Left renal pelvis (tissue), 4 donors: ENCODE data around the gene INHBA. TPM values are rescaled to one million over a fixed set of nuclear protein-coding genes. Genes with fewer than 3 reads are reported as not detected.

Source experiments
- DNase-seq, 4 donors: peaks; one replicate each; pipeline ENCODE4 v3.0.0-alpha.2; 2013; ENCODE audit warnings: low read depth in 4 of 4, low spot score in 3 of 4
- polyA plus RNA-seq, 4 donors: library from polyadenylated mRNA; unstranded; fragments of 120-200 nt; gene quantifications; one replicate each; pipeline ENCODE4 v1.2.1, GENCODE V29; 2013; ENCODE audit not compliant: insufficient read length in 4 of 4

Gene INHBA
- polyA plus RNA-seq, 4 donors: 3.9 to 9.1 (median 5.9) TPM

DNA sequence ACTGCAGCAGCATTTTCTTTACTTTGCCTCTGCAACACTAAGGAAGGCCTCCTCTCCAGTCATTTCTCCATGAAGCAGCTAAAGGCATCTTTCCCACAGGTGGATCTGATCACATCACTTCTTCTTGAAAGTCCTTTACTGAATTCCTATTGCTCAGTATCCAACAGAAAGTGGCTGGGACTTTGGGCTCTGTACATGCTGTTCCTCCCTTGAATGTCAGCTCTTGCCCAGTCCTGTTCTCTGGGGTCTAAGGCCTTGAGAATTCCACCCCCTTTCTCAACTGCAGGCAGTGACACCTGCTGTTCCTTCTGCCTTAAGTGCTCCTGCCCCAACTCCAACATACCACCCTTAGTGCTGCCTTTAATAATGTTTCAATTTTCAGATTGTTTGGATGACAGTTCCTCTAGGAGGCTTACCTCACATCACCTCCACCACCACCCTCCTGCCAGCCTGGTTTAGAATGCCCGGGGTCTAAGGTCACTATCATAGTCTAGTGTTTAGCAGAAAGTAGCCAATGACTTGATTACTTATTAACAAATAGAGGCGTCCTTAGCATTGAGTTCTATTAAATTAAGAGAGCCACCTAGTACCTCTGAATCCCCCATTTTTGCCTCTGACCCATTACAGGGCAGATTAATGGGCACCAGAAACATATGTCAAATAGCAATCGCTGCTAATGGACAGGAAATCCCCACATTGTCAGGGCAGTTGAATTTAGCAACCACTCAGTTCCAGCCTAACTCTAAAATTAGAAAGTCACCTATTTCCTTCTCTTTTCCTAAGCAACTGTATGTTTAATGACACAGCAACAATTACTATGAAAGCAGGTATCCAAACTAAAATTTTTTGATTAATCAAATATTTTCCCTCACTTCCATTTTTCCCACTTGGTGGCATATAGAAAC, 11.4 kb downstream of the INHBA start:
- DNase-seq: no peak

- no peak for DNase-seq
Measured at GRCh38 chr7:41689815-41690214, 13.1 kb downstream of the INHBA start.

DNA sequence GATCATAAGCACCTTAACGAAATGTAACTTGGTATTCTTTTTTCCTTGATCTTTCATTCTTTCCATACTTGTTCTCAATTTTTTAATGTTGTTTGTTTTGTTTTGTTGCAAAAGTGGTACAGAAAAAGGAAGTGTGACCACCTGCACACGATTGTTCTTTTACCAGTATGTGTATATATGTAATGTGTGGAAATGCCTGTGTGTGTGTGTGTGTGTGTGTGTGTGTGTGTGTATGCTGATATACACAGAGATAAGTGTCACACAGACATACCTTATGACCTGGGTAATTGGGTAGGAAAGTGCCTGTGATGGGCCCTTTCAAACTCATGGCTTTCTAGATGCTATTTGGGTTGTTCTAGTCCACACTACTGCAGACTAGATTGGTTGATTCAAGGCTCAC, 14.0 kb downstream of the INHBA start:
- no peak for DNase-seq

GRCh38 chr7:41688012-41688625, 14.8 kb downstream of the INHBA start:
- DNase-seq: no peak

GRCh38 chr7:41685684-41686083, 17.2 kb downstream of the INHBA start:
- no peak for DNase-seq

DNA sequence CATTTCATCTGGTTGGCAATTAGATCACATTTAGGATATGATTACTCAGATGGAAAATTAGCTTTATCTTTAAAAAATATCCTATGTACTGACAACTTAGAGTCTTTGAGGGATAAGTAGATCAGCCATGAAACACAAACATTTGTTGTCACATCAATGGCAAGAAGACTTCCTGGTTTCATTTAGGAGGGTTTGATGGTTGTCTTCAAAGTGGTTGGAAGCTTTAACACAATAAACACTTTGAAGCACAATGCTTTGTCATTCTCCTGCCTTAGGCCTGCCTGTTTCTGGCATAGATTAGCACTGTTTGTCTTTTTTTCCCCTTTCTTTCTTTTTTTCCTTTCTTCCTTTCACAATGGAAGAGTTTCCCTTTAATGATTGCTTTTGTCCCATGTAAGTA, 20.5 kb downstream of the INHBA start:
- DNase-seq: no peak

DNA sequence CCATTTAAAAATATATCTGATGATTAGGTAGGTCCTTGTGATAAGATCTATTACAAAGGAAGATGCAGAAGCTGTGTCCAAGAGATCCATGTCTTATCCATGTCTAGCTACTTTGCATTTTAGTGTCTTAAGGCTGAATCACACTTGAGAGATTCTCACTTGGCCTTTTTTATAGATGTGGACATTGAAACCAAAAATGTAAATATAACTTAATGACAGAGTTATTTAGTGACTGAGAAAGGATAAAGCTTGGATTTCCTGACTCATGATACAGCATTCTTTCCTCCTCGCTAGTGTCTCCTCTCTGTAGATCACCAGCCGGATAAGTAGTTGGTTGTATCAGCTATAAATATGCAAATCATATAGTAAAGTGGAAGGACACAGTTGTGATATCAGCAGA, 23.3 kb downstream of the INHBA start:
- no peak for DNase-seq

- no peak for DNase-seq
Measured at GRCh38 chr7:41674505-41675023, 28.3 kb downstream of the INHBA start.

DNA sequence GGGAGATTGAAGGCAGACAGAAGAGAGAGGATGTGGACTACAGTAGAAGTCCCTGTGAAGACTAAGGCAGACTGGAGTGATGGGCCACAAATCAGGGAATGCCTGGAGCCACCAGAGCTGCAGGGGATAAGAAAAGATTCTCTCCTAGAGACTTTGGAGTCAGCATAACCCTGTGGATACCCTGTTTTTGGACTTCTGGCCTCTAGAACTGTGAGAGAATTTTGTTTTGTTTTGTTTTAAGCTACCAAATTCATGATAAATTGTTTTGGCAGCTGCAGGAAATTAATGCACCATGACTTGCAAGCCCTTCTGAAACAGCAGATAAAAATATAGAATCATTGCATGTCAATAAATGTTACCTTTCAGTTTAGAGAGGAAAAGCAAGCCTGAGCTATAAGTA, 41.3 kb downstream of the INHBA start:
- DNase-seq: no peak

DNA sequence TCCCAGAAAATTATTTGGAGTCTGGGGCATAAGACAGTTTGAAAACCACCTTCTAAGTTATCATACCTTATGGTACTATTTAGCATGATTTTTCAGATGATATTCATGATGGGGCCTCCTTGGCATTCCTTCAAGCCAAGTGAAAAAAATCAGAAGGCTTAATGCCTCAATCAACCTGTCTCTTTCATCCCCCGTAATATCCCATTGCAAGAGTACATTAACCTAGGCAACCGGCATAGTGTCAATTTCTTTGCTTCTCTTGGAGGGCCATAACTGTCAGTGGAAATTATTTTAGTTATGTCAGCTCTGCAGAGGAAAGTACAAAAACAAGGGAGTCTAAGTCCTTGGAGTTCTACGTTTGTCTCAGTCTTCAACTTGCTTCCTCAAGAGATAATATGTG, 43.4 kb downstream of the INHBA start:
- DNase-seq: no peak

DNA sequence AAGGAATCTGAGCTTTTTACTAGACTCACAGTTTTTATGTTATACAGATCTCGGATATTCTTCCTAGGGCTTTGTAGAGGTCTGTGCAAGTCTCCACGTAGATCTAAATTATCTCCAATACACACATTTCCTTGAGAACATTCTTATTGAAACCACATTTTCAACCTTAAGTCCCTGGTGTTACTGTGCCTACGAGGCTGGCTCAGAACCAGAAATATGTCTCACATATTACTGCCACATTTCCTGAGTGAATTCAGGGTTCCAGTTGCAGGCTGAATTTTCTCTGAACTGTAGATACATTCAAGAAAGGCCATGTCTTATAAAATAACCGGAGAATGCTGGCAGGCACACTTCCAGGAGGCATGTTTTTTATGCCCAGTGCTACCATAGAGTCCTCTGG, 46.5 kb downstream of the INHBA start:
- no peak for DNase-seq

GRCh38 chr7:41655426-41655825, 47.5 kb downstream of the INHBA start:
- no peak for DNase-seq

- peak in 2 of 4 donors; percentile 4 to 12 for DNase-seq
Measured at GRCh38 chr7:41652267-41652666, 50.6 kb downstream of the INHBA start.

DNA sequence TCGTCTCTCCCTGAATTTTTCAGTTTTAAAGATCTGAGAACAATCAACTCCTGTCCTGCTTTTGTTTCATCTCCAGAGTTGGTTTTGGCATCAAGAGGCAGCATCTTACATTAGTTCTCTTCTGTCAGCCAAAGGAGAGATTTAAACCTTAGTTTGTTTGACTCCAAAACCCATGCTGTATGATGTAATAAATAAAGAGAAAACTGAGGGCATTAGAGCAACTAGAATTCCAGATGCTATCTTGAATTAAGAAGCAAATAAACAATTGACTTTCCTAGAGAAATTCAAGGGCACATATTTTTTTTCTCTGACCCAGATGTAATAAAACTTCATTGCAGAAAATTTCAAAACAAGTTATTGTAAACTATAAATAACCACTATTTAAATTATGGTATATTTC, 54.4 kb downstream of the INHBA start:
- DNase-seq: no peak

DNA sequence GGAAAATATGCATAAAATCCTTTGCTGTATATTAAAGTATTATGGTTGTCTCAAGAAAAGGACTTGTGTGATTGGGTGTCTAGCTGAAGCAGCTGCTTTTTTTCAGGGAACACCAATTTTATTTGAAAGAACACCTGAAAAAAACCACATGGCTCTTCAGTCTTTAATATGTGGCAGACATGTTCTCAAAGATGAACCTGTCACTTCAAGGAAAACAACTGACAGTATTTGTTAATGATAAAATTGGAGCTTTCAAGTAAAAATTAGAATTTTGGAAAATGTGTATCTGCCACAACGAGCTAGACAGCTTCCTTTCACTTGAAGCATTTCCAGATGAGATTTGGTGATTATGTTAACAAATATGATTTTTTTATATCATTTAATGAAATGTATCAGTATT, 59.3 kb downstream of the INHBA start:
- no peak for DNase-seq

DNA sequence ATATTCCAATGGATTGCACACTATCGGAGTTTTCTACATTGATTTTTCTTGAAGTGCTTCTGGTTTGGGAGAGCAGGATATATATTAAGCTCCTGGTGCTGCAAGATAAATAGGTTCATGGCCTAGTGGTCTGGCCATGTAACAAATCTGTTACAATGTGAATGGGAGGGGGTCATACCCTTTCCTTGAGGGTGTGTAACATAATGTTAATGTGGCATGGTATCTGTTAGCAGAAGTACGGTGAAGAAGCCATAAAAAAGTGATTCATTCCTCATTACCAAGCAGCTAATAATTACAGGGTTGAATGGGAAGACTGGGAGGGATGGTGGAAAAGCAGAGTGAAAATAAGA, 61.2 kb downstream of the INHBA start:
- DNase-seq: no peak

GRCh38 chr7:41641011-41641664, 61.8 kb downstream of the INHBA start:
- DNase-seq: no peak

DNA sequence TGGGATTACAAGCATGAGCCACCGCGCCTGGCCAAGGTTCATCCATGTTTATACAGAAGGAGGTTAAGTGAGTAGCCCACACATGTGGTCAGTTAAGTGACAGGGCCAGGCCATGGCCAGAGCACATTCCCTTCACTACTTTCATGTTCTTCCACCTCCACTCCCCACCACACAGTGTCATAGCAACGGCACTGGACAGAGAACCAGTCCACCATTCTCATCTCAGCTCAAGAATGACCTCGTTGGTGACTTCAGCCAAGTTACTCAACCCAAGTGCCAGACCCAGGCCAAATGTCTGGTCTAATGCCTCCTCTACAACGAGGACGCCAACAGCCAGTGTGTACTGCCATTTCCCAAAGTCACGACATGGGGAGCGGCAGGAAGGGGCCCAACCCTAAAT, 62.4 kb downstream of the INHBA start:
- no peak for DNase-seq

- DNase-seq: no peak
Measured at GRCh38 chr7:41637049-41637448, 65.8 kb downstream of the INHBA start.
